NCI-H82 treated with DMSO at 0.1 percent for 48 hours (cell line): Measurements from ENCODE around the gene MBL2.

Source experiments
- DNase-seq: peaks from one replicate; lab custom pipeline; 2025; ENCODE audit not compliant: unreplicated experiment; lab: John Stamatoyannopoulos, UW

The MBL2 gene

DNA sequence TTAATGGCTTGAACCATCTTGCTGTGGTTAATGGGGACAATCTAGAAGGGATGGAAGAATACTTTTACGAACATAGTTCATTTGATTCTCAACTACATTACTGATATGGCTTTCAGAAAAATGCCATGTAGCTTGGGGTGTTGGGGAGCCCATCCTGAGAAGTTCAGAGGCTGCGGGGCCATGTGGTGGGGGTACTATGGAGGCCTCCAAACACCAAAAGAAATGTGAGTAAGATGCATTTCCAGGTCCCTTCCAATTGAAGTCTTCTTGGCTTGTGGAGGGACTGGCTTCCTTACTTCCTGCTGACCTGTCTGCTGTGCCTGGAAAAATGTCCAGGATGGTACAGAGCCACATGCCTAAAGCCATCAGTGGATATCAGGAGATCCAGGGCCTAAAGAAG, 1.6 kb upstream of the MBL2 start:
- no peak for DNase-seq

DNA sequence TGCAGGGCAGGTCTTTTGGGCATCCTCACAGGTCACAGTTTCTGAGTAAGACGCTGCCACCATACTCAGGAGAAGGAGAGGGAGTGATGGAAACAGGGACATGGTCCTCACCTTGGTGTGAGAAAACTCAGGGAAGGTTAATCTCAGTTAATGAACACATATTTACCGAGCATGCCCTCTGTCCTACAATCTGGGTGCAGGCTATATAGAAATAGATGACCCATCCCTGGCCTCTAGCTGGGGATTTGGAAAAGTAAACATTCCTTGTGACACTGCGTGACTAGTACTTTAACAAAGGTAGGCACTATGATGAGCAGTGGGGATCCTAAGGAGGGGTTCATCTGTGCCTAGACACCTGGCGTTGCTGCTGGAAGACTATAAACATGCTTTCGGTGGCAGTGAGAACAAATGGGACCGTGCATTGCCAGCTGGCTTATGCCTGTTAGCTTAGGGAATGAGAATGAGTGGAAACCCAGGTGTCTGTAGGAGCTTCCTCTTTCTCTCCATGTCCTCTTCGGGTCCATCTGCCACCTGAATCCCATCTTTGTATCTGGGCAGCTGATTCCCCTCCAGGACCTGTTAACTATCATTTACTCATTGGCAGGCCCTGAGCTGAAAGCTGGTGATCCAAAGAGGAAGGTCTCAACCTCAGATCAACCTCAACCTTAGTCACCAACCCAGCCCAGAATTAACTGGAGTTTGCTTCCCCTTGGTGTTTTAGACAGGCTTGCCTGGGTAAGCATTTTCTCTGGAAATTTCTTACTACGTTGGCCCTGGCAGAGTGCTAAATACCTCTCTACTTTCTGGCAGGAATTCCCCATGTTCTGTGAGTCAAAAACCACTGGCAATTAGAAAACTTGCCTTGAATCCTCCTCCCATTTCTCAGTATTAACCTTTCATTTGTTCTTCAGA, 794 bp downstream of the MBL2 start:
- no peak for DNase-seq

DNA sequence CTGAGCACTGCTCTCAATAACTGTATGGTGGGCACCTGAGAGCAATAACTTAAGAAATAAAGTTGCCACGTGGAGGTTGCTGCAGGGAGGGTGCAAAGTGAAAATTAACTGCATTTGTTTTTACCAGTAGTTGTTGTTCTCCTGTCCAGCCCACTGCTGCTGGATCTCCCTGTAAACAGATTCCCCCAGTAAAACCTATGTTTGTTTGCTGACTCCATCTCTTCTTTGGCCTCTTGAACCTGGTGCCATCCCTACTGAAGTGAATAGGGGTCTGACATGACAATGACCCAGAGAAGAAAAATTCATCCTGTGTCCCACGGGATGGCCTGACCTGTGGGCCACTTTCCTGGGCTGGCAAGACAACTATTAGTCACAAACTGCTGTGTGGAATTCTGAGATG, 1.7 kb downstream of the MBL2 start:
- no peak for DNase-seq

DNA sequence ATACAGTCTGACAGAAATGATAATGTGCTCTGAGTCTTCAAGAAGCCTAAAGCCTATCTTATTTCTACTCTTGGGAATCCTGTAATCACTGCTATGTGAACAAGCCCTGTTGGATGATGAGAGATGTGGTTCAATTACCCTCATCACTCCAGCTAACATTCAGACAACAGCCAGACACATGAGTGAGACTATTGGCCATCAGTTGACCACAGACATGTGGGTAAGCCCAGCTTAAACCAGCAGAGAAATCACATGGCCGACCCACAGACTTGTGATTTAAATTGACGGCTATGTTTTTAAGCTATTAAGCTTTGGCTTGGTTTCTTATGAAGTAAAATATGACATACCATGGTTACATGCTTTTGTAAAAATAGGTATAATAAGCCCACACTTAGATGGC, 2.6 kb downstream of the MBL2 start:
- DNase-seq = no peak

DNA sequence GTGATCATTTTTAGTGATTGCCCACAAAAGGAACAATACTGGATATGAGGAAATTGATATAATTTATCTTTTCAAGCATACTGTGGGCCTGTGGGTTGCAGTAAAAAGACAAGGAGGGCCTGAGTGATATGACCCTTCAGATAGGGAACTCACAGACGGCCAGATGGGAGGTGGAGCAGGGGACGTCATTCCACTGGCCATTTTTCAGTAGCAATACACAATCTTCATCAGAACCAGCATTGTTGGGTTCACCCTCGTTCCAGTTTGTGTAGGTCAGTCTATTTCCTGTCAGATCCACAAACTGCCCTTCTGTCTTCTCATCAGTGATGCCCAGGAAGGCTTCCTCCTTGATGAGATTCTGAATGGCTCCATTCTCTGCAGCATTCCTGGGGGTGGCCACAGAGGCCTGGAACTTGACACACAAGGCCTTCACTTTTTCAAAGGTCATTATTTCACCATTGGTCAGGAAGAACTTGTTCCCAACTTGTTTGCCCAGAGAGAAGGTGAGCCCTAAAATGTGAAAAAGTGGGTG, 4.5 kb downstream of the MBL2 start:
- DNase-seq = no peak

DNA sequence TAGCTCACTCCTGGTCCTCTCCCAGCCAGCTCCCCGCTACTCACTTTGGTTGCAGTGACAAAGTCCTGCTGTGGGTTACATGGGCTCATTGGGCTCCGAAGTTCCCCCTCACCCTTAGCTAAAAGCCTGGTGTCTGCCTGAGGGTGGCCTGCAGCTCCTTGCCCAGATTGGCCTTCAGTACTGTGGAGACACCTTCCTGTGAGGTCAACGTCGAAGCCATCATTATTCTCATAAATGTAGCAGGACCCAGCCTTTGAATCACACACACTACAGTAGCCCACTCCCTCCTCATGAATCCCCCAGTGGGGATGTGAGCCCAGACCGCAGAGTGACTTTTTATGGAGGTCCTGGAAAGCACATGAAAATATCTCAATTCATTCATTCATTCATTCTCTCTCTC, 10.5 kb downstream of the MBL2 start:
- DNase-seq = no peak

DNA sequence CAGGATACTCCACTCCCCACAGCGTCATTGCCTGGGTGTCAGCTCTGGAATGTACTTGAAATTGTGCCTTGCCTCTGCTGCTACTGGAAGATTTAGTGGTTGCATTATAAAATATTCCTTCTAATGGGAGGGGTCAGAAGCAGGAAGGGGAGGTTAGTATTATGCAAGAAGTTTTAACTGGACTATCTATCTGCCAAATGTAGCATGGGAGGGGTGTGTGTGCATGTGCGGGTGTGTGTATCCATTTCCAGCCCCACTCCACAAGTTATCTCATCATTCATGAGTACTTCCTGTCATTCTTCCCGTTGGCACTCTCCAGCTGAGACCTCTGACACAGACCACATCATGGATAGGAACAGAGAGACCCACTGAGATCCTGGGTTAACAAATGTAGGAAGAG, 13.4 kb downstream of the MBL2 start:
- DNase-seq = no peak

DNA sequence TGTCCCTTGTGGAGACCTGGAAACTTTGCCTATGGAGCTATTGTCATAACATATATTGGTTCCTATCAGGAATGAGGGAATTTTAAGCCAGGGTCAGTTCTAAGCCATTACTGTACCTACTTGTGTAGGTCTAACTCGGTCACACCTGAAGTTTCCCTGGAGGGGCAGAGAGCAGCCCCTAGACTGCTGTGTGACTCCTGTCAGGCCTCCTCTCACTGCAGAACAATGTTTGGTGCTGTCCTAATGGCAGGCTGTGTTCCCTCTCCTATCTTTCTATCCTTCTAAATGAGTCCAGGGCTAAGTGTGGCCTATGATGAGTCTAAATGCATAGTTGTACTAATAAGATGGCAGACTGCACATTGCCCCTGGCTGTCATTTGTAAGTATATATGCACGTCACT, 14.2 kb downstream of the MBL2 start:
- DNase-seq = no peak

DNA sequence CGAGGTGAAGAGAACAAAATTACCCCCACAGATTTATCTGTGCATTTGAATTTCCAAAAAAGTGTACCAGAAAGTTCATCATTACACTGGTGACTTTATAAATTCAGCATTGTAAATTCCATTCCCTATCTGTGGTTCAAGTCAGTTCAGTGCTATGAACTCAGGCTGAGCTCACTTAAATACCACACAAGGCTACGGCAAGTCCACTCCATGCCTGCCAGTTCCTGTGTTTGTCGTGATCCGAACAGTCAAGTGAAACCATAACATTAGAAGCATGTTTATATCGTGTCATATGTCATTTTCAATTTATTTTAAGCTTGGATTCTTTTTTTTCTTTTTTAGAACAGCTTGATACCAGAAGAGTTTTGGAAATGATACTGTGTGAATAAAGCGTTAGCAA, 14.8 kb downstream of the MBL2 start:
- no peak for DNase-seq

DNA sequence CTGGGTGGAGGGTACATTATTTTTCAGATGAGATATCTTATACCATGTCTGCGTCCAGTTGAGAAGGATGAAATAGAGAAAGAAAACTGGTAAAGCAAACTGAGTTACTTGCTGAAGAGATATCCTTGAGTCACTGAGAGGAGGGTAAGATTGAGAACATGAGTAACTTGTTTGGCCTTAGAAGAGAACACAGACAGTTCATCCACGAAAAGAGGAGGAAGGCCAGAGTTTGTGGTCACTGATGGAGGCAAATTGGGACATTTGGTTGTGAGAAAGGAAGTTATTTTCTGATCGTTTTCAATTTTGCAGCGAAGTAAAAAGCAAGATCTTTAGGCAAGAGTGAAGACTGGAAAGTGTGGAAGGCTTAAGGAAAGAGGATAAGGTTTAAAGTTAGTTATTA, 15.6 kb downstream of the MBL2 start:
- no peak for DNase-seq

DNA sequence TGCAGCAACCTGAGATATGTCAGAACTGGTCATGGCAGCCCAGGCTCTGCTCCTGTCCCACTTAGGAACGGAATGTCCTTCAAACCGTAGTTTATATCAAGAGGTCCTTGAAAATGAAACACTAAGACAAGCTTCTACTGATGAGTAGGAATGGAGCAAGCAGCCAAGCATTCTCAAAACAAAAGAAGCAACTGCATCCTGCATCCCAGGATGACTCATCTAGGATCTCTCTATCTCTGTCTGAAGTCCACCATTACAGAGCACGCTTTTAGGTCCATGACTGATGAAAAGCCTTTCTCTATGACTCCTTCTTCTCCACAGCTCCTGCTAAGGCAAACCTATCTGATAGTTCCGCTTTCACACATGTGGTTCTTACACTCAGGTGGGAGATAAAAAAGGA, 16.3 kb downstream of the MBL2 start:
- no peak for DNase-seq

DNA sequence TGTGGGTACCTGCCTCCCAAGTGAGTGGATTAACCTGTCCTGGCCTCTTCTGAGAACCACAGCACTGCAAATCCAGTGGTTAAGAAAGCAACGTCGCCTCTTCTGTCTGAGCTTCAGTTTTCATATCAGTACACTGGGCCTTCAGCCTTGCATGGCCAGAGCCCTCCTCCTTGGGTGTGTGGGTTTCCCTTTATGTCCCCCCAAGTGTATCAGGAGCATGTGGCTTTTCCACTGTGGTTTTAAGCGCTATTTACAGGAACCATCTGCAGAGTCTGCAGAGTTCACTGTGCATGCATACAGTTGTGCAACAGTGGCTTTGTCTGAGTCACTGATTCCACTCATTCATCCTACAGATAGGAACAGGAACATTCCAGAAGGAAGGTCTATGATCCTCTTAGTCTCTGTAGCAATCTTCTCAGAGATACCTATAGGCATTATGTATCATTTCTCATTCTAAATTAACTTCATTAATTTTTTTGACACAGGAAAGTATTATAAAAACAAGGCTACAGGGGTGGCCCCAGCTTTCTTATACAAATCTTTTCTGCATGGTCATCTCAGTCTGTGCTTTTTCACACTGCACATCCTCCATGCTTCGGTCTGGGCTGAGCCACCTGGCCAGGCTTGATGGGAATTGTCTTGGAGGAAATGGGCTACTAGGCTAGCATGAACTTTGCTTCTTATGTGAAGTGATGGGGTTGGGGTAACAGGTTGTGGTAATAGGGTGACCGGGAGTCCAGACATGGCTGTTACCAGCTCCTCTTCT, 17.1 kb downstream of the MBL2 start:
- DNase-seq = no peak

DNA sequence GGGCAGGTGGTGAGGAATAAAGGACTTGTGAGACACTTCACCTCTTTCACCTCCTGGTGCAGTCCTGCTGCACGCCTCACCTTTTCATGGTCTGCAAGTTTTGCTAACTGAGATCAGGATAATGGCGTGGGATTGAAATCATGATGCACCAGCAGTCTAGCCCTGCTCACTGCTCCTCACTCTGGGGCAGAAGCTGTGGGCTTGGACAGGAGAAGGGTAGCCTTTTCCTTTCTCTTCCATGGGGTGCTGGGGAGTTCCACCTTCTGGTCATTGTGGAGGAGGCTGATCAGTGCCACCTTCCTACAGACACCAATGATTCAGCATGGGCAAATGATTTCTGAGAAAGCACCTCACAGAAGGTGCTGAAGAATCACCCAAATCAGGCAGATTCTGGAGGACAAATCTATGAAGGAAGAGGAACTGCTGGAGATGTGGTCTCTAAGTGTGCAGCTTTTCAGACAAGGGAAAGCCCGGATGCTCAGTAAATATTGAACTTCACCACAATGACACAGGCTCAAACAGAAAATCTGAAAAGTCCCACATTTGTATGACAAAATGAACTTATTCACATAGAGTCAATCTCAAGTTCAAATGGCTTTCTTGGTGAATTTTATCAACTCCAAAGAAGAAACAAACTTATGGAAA, 19.7 kb downstream of the MBL2 start:
- no peak for DNase-seq

DNA sequence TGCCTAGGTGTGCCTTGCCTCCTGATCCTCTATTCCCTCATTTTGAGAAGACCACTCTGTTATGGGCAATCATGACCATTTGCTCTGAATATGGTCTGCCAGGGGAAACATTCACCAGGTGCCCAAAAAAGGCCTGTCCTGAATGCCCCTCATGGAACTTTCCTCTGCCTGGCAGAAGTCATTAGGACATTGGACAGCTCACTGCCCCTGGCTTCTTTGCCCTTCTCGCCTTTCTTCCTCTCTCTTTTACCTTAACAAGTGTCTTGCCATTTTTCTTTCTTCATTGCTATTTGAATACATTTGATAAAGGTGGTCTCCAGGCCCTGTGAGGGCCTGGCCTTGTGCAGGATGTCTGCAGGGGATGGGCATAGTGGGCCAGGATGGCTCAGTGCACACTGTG, 20.3 kb downstream of the MBL2 start:
- no peak for DNase-seq

DNA sequence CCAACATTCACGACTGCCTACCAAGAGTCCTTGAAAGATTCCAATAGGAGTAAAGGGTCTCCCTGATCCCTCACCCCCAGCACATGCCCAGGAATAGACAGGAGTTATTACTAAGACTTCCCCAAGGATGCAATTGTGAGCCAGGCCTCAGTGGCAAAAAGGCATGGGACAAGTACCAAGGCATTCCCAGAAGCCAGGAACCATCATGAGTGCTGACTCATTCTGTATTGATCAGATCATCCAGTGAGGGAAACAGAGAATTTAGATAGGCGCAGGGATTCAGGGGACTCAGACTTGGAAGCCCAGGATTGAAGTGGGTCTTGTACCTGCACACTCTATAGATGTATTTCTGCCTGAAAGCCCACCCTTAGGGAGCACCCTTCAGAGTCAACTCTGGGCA, 21.2 kb downstream of the MBL2 start:
- DNase-seq = no peak

DNA sequence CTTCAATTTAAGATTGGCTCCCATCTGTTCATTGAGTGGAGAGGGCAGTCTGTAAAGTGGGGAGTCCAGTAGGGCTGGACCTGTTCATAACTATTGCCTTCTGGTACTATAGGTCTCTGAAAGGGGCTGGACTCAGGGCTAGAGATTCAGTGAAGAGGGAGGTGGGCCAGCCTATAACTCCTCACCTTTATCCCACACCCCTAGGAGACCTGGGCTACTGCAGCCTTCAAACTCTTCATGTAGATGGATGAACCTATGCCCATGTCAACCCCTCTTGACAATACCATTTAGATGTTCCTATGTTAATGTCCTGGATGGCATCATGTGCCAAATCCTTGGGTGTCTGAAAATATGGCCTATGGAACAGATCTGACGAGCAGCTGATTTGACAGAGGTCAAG, 22.0 kb downstream of the MBL2 start:
- no peak for DNase-seq

DNA sequence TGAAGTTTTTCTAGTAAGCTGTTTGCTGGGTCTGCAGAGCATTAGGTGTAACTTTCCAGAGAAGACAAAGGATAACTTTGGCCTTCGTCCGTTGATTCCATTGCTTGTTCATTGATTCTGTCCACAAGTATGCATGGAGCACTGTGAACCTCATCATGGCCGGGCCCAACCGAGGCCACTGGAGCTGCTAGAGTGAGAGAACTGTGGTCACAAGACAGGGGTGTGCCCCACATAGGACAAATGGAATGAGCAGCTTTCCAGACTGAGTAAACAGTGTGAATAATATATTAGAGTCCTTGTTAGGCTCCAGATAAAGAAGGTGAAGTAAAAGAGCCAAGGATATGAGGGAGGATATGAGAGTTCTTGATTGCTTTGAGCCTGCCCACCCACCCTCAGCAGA, 24.9 kb downstream of the MBL2 start:
- DNase-seq = no peak

DNA sequence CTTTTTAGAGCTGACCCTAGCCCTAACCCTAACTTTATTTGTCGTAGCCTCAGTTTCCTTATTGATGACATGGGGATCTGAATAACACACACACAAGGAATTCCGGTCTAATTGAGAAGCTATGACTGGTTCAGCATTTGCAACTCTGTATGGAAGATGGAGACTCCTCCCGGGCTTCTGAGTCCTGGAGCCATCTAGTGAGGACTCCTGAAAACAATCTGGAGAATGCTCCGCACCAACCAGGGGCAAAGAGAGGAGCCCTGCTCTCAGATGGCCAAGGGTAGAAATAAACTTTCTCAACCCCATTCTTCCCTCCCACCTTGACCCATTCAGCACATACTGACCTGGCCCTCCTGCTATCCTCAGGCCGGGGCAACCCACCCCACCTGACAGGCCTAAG, 26.4 kb downstream of the MBL2 start:
- no peak for DNase-seq

DNA sequence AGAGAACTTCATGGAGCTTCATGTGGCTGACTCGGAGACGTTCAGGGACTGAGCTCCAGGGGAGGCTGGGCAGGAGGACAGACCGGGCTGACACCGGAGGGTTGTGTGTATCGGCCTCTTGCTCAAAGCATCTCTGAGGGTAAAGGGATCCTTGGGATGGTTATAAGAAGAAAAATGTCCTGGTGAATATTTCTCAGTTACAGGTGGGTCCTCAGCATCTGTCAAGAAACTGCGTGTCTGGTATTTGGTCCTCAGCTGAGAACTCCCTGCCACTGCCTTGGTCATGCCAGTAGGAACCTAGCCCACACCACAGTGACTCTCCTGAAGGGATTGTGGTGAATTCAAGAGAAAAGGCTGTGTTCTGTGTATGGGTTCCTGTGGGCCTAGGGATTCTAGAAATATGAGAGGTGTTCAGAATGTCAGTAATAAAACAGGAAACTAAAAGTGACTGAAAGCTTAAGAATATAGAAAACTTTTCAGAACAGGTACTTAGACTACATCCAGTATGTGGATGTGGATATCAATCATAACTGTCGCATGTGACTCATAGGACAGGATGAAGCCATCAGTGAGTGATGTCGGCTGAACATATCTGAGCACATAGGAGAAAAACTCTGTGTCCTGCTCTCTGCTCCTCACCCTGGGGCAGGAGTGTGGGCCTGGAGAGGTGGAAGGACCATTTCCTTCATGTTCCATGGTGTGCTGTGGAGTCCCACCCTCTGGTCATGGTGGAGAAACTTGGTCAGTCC, 28.4 kb downstream of the MBL2 start:
- DNase-seq = no peak

DNA sequence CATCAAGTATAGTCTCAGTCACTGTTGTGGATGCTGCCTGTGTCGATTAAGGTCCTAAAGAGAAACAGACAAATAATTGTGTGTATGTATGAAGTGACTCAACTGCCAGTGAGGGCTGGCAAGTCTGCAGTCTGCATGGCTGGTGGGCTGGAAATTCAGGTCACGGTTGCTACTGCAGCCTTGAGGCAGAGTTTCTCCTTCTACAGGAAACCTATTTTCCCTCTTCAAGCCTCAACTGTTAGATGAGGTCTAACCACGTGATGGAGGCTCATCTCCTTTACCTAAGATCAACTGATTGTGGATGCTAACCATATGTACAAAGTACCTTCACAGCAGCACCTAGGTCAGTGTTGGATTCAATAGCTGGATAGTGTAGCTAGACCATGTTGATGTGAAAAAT, 29.9 kb downstream of the MBL2 start:
- no peak for DNase-seq

DNA sequence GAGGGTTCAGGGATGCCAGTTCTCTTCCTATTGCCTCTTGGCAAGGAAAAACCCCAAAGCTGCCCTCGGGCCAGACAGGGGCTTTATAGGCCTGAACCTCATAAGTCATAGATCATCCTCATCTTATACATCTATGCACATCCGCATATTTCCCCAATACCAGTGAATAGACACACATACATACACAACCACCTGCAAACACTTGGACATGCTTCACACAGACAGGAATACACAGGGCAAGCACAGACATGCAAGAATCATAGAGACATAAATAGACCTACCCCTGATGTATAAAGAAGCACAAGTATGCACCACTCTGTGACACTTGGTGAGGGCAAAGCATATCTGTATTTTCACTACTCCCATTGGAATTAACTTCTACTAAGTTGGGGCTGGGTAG, 30.7 kb downstream of the MBL2 start:
- DNase-seq = no peak
